ENCODE results near the gene RPRD1B. TPM values are rescaled to one million over a fixed set of nuclear protein-coding genes. Genes with fewer than 3 reads are reported as not detected.

RPRD1B gene
- total and polyA plus RNA-seq, 2 donors (not counting 3 experiments of a cell fraction or from before 2014, with no cell fraction given), result 13.0 to 29.3 TPM

DNA sequence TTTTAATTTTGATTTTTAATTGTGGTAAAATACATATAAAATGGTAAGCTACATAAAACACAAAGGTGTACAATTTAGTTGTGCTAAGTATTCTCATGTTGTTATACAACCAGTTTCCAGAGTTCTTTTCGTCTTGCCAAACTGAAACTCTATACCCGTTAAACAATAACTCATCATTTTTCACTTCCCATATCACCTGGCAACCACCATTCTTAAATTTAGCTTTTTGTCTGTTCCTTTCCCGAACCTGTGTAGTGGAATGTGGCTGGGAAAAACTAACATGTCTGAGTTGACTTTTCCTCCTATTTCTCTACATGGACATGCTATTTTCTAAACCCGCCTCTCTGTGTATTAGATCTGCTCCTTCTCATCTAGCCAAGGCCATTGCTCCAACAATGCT lies 27.6 kb downstream of the RPRD1B start:
- BruUV-seq (replicated peaks), result no TSS peak
- Histone ChIP-seq H3K9ac (replicated peaks; ENCODE audit: extremely low read depth, insufficient read depth, low read length) (no peak overlapping the region), H3K27ac (ENCODE audit: insufficient read depth, low read depth, low read length) (no peak overlapping the region), H3K36me3 (ENCODE audit: control insufficient read depth in 2 of 2, extremely low read depth in 1 of 2, insufficient read depth in 2 of 2, low read length in 2 of 2) (peaks cover 11 to 15% of the 10 kb centered on the region in 2 experiments), H3K4me2 (ENCODE audit: insufficient read depth, low read length) (no peak overlapping the region), H4K20me1 (replicated peaks; ENCODE audit: control insufficient read depth, extremely low read depth, insufficient read depth, low read length) (no peaks in the 10 kb centered on the region), H3K4me1 (ENCODE audit: control insufficient read depth, extremely low read depth, insufficient read depth, low read length) (peaks cover 17% of the 10 kb centered on the region), H2AFZ (ENCODE audit: low read depth, low read length) (no peak overlapping the region), H3K4me3 (replicated peaks in 1 of 3; ENCODE audit: insufficient read depth in 1 of 3, low read depth in 1 of 3, low read length in 3 of 3) (no peak overlapping the region), H3K27me3 (ENCODE audit: control insufficient read depth in 2 of 2, insufficient read depth in 2 of 2, low read length in 2 of 2) (no peaks in the 10 kb centered on the region), H3K79me2 (ENCODE audit: control insufficient read depth, insufficient read depth, low read length) (peaks cover 3% of the 10 kb centered on the region), H3K9me3 (replicated peaks; ENCODE audit: control insufficient read depth, insufficient read depth, low read length) (no peaks in the 10 kb centered on the region), H3K9me1 (replicated peaks; ENCODE audit: control insufficient read depth, extremely low read depth, insufficient read depth, low read length) (no peaks in the 10 kb centered on the region)
- POLR2A ChIA-PET, result no interaction called here
- dilution Hi-C loops (cut with MboI; ENCODE audit: extremely low pct_ligation_motif_present, low sequenced_read_pairs), result no loop called here
- intact Hi-C loops (cut with micrococcal nuclease), result no loop called here
- TF ChIP-seq EZH2 (IDR thresholded peaks at IDR 0.05; ENCODE audit: borderline replicate concordance, low read depth, low read length, severe bottlenecking), result no peak
- TF ChIP-seq POLR2A (IDR thresholded peaks at IDR 0.05; ENCODE audit: low read depth, low read length), result no peak
- no peak for TF ChIP-seq CTCF (IDR thresholded peaks at IDR 0.05; ENCODE audit: extremely low read depth in 1 of 2, insufficient read depth in 1 of 2, low read depth in 1 of 2, low read length in 2 of 2)
- TF ChIP-seq, protein P1, sequence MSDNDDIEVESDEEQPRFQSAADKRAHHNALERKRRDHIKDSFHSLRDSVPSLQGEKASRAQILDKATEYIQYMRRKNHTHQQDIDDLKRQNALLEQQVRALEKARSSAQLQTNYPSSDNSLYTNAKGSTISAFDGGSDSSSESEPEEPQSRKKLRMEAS (IDR thresholded peaks at IDR 0.05; ENCODE audit: insufficient read depth, insufficient read length), result no peak
- CTCF ChIA-PET, result interaction anchor here (0.9 to 5.9 kb wide), 7 partner anchors 9 to 497 kb away, joined by 3 to 130 read pairs (median 5); no protein-coding TSS in a partner anchor
- FAIRE-seq, result no peak
- DNase-seq (ENCODE audit: low read depth, low spot score), result no peak

- Histone ChIP-seq H3K4me3 (replicated peaks in 1 of 3; ENCODE audit: insufficient read depth in 1 of 3, low read depth in 1 of 3, low read length in 3 of 3) (no peak overlapping the region), H4K20me1 (replicated peaks; ENCODE audit: control insufficient read depth, extremely low read depth, insufficient read depth, low read length) (no peaks in the 10 kb centered on the region), H3K36me3 (ENCODE audit: control insufficient read depth in 2 of 2, extremely low read depth in 1 of 2, insufficient read depth in 2 of 2, low read length in 2 of 2) (peaks cover 15 to 21% of the 10 kb centered on the region in 2 experiments), H3K4me1 (ENCODE audit: control insufficient read depth, extremely low read depth, insufficient read depth, low read length) (peaks cover 2% of the 10 kb centered on the region), H3K27ac (ENCODE audit: insufficient read depth, low read depth, low read length) (no peak overlapping the region), H3K9ac (replicated peaks; ENCODE audit: extremely low read depth, insufficient read depth, low read length) (no peak overlapping the region), H2AFZ (ENCODE audit: low read depth, low read length) (no peak overlapping the region), H3K9me3 (replicated peaks; ENCODE audit: control insufficient read depth, insufficient read depth, low read length) (no peaks in the 10 kb centered on the region), H3K9me1 (replicated peaks; ENCODE audit: control insufficient read depth, extremely low read depth, insufficient read depth, low read length) (no peaks in the 10 kb centered on the region), H3K27me3 (ENCODE audit: control insufficient read depth in 2 of 2, insufficient read depth in 2 of 2, low read length in 2 of 2) (no peaks in the 10 kb centered on the region), H3K4me2 (ENCODE audit: insufficient read depth, low read length) (no peak overlapping the region), H3K79me2 (ENCODE audit: control insufficient read depth, insufficient read depth, low read length) (no peaks in the 10 kb centered on the region)
- intact Hi-C loops (cut with micrococcal nuclease), result no loop called here
- TF ChIP-seq MYC (IDR thresholded peaks at IDR 0.05; ENCODE audit: low read depth, low read length) (no peak), FOS (IDR thresholded peaks at IDR 0.05; ENCODE audit: borderline replicate concordance, insufficient read depth, low read length) (no peak), POLR2A (IDR thresholded peaks at IDR 0.05; ENCODE audit: low read depth, low read length) (no peak), GATA2 (IDR thresholded peaks at IDR 0.05; ENCODE audit: insufficient read depth, insufficient read length, low read depth, low read length) (no peak), POLR2AphosphoS5 (IDR thresholded peaks at IDR 0.05; ENCODE audit: insufficient read depth, low read depth, low read length) (no peak), CTCF (IDR thresholded peaks at IDR 0.05; ENCODE audit: extremely low read depth in 1 of 2, insufficient read depth in 1 of 2, low read depth in 1 of 2, low read length in 2 of 2) (no peak), EZH2 (IDR thresholded peaks at IDR 0.05; ENCODE audit: borderline replicate concordance, low read depth, low read length, severe bottlenecking) (no peak), JUN (IDR thresholded peaks at IDR 0.05; ENCODE audit: borderline replicate concordance, insufficient read depth, insufficient read length, low read depth) (no peak)
- TF ChIP-seq, protein P1 (IDR thresholded peaks at IDR 0.05; ENCODE audit: insufficient read depth, insufficient read length), result no peak
- dilution Hi-C loops (cut with MboI; ENCODE audit: extremely low pct_ligation_motif_present, low sequenced_read_pairs), result no loop called here
- no peak for DNase-seq (ENCODE audit: low read depth, low spot score)
- BruUV-seq (replicated peaks), result no TSS peak
- POLR2A ChIA-PET, result no interaction called here
- CTCF ChIA-PET, result interaction anchor here (1.0 to 4.0 kb wide), 4 partner anchors 10 to 158 kb away, joined by 3 to 17 read pairs (median 4); no protein-coding TSS in a partner anchor
- FAIRE-seq, result no peak
Observed at GRCh38 chr20:38062890-38063289, 29.3 kb downstream of the RPRD1B start.
